K562 (cell line): ENCODE results near the gene ZNF668. TPM values are rescaled to one million over a fixed set of nuclear protein-coding genes. Genes with fewer than 3 reads are reported as not detected.
A peak's percentile ranks its signal among the peaks of the same experiment; 100 is the strongest.

Experiments
- ASH1L ChIP-seq: fragments of 450-650 bp; IDR thresholded peaks from 2 replicates; pipeline ENCODE4 v1.6.1; 2018; ENCODE audit warnings: borderline replicate concordance, mild to moderate bottlenecking, low read depth; ENCODE audit not compliant: partially characterized antibody
- ATF3 ChIP-seq, 2 experiments: fragments of 450-650 bp in 1 of 2; sonication (generic) in 1 of 2; formaldehyde crosslinking in 1 of 2; IDR thresholded peaks in 1 of 2; conservative IDR thresholded peaks in 1 of 2; 2 replicates each; pipeline versions ENCODE4 v1.6.1 to v1.8.1; 2016 to 2023; ENCODE audit warnings: mild to moderate bottlenecking in 2 of 2, moderate library complexity in 2 of 2, inconsistent platforms in 1 of 2, missing genetic modification reagents in 1 of 2
- BDP1 ChIP-seq: IDR thresholded peaks from 3 replicates; pipeline ENCODE4 v1.6.1; 2011; ENCODE audit not compliant: insufficient read length, insufficient read depth
- BMI1 ChIP-seq: fragments of 150-350 bp; IDR thresholded peaks from 2 replicates; pipeline ENCODE4 v1.6.1; 2014; ENCODE audit warnings: low read length
- FOXP1 ChIP-seq: sonication (generic); formaldehyde crosslinking; IDR thresholded peaks from 2 replicates; pipeline ENCODE4 v1.8.0; 2022; ENCODE audit warnings: mild to moderate bottlenecking, missing genetic modification reagents
- GATA2 ChIP-seq: sonication (generic); formaldehyde crosslinking; IDR thresholded peaks from 2 replicates; pipeline ENCODE4 v1.4.0; 2020; ENCODE audit warnings: mild to moderate bottlenecking, missing genetic modification reagents
- MCM7 ChIP-seq, 2 experiments: fragments of 450-650 bp; IDR thresholded peaks; 2 replicates each; pipeline ENCODE4 v1.6.1; 2016 to 2018
- SAFB ChIP-seq: fragments of 200-400 bp; formaldehyde crosslinking; IDR thresholded peaks from 2 replicates; pipeline ENCODE4 v1.6.1; 2017; ENCODE audit warnings: low read depth, low read length, borderline replicate concordance
- SNAPC5 ChIP-seq: fragments of 250-450 bp; sonication (Bioruptor Pico); IDR thresholded peaks from 2 replicates; pipeline ENCODE4 v1.8.0; 2021; ENCODE audit warnings: moderate library complexity, mild to moderate bottlenecking, inconsistent platforms
- ZNF324 ChIP-seq: fragments of 250-450 bp; sonication (Bioruptor Pico); IDR thresholded peaks from 2 replicates; pipeline ENCODE4 v1.4.0; 2020; ENCODE audit warnings: mild to moderate bottlenecking
- polyA plus RNA-seq, 8 experiments: library from polyadenylated mRNA; depleted of rRNA in 4 of 8; stranded (reverse) in 5 of 8; unstranded in 3 of 8; fragments of >200 nt; fragmentation: Nextera tagmentation in 2 of 8; fragmentation: Illumina TruSeq in 1 of 8; extraction: Ambion mirVana in 2 of 8; extraction: Trizol in 1 of 8; gene quantifications; 2 replicates each; pipeline versions ENCODE4 v1.2.1 to v1.2.3, GENCODE V29; 2011 to 2014; ENCODE audit warnings: inconsistent platforms in 1 of 8, missing spikeins in 1 of 8
- total RNA-seq, 7 experiments: library from RNA; depleted of rRNA in 6 of 7; stranded (reverse); fragments of >200 nt in 6 of 7; fragmentation: Illumina TruSeq in 2 of 7; extraction: Trizol in 2 of 7; gene quantifications; 2 replicates each; pipeline versions ENCODE4 v1.2.1 to v1.2.3, GENCODE V29; 2011 to 2021; ENCODE audit warnings: low replicate concordance in 1 of 7
- TF ChIP-seq, protein P1 (sequence below), 3 experiments: IDR thresholded peaks in 2 of 3; conservative IDR thresholded peaks in 1 of 3; 2 replicates each; pipeline ENCODE4 v1.5.1; 2011 to 2012; ENCODE audit warnings: low read length in 3 of 3, mild to moderate bottlenecking in 3 of 3, control low read depth in 2 of 3, improper control_type of control experiment in 1 of 3, inconsistent platforms in 1 of 3, low read depth in 1 of 3, mixed read lengths in 1 of 3, moderate library complexity in 1 of 3; ENCODE audit not compliant: insufficient read depth in 2 of 3
- TF ChIP-seq, protein P2 (sequence below): fragments of 200-600 bp; sonication (generic); IDR thresholded peaks from one replicate; pipeline ENCODE4 v1.6.1; 2012; ENCODE audit warnings: mild to moderate bottlenecking, low read depth, low read length, inconsistent platforms

ZNF668 gene
- total and polyA plus RNA-seq, 9 of the 15 experiments (the other 6 are each of a cell fraction or from before 2014, with no cell fraction given), result 0.04 to 15.3 (median 3.8) TPM; not detected in 1

DNA sequence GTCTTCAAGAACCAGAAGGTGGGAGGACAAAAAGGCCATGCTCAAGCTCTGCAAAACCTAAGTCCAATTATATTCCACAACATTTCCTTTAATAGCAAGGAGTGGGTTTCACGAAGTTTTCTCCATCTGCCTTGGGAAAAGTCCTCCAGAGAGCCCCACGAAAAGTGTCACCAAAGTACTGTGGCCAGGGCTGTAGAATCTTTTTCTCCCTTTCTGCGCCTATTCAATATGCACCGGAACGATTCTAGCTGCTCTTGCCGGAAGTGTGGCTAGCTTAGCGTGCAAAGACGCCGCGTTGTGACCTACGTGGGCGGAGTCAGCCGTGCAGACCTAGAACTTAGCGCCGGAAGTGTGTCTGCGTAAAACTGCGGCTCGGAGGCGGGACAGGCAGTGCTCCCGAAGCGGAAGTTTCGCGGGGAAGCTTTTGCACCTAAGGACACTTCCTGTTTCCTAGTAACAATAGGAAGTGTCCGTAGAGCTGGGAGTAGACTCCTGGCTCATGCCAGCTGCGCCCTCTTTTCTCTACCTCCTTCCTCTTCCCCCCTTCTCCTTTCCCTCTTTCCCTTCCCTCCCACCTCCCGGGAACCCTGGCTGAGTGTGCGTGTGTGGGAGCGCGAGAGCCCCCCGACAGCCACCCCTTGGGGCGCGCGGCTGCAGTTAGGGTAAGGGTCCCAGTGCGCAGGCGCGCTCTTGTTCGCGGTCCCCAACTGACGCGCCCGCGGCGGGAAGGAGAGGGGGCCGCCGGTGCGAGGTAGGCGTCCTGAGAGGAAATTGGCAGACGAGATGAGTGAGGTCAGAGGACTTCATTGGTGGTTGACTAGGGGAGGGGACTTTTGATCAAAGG, at the start of gene ZNF668, which contains the start of gene ZNF646 (continued):
- TF ChIP-seq, protein P1, sequence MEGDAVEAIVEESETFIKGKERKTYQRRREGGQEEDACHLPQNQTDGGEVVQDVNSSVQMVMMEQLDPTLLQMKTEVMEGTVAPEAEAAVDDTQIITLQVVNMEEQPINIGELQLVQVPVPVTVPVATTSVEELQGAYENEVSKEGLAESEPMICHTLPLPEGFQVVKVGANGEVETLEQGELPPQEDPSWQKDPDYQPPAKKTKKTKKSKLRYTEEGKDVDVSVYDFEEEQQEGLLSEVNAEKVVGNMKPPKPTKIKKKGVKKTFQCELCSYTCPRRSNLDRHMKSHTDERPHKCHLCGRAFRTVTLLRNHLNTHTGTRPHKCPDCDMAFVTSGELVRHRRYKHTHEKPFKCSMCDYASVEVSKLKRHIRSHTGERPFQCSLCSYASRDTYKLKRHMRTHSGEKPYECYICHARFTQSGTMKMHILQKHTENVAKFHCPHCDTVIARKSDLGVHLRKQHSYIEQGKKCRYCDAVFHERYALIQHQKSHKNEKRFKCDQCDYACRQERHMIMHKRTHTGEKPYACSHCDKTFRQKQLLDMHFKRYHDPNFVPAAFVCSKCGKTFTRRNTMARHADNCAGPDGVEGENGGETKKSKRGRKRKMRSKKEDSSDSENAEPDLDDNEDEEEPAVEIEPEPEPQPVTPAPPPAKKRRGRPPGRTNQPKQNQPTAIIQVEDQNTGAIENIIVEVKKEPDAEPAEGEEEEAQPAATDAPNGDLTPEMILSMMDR (IDR thresholded peaks at IDR 0.05 in 2 of 3, conservative IDR thresholded peaks at IDR 0.05 in 1 of 3; ENCODE audit: insufficient read depth in 2 of 3, low read depth in 1 of 3, low read length in 3 of 3), result no peak
- TF ChIP-seq MCM7 (IDR thresholded peaks at IDR 0.05) (no peak), SNAPC5 (CRISPR knock-in tag) (no peak), GATA2 (CRISPR knock-in tag) (no peak), BMI1 (no peak), ASH1L (peak; percentile 58), SAFB (no peak), FOXP1 (peak; percentile 54; the same call in 1 of the 2 replicates), BDP1 (no peak), ATF3 (IDR thresholded peaks at IDR 0.05) (no peak), ATF3 (CRISPR knock-in tag; conservative IDR thresholded peaks at IDR 0.05) (peak; percentile 66; the same call in 1 of the 2 replicates), ZNF324 (CRISPR knock-in tag) (no peak)
- TF ChIP-seq, protein P2, sequence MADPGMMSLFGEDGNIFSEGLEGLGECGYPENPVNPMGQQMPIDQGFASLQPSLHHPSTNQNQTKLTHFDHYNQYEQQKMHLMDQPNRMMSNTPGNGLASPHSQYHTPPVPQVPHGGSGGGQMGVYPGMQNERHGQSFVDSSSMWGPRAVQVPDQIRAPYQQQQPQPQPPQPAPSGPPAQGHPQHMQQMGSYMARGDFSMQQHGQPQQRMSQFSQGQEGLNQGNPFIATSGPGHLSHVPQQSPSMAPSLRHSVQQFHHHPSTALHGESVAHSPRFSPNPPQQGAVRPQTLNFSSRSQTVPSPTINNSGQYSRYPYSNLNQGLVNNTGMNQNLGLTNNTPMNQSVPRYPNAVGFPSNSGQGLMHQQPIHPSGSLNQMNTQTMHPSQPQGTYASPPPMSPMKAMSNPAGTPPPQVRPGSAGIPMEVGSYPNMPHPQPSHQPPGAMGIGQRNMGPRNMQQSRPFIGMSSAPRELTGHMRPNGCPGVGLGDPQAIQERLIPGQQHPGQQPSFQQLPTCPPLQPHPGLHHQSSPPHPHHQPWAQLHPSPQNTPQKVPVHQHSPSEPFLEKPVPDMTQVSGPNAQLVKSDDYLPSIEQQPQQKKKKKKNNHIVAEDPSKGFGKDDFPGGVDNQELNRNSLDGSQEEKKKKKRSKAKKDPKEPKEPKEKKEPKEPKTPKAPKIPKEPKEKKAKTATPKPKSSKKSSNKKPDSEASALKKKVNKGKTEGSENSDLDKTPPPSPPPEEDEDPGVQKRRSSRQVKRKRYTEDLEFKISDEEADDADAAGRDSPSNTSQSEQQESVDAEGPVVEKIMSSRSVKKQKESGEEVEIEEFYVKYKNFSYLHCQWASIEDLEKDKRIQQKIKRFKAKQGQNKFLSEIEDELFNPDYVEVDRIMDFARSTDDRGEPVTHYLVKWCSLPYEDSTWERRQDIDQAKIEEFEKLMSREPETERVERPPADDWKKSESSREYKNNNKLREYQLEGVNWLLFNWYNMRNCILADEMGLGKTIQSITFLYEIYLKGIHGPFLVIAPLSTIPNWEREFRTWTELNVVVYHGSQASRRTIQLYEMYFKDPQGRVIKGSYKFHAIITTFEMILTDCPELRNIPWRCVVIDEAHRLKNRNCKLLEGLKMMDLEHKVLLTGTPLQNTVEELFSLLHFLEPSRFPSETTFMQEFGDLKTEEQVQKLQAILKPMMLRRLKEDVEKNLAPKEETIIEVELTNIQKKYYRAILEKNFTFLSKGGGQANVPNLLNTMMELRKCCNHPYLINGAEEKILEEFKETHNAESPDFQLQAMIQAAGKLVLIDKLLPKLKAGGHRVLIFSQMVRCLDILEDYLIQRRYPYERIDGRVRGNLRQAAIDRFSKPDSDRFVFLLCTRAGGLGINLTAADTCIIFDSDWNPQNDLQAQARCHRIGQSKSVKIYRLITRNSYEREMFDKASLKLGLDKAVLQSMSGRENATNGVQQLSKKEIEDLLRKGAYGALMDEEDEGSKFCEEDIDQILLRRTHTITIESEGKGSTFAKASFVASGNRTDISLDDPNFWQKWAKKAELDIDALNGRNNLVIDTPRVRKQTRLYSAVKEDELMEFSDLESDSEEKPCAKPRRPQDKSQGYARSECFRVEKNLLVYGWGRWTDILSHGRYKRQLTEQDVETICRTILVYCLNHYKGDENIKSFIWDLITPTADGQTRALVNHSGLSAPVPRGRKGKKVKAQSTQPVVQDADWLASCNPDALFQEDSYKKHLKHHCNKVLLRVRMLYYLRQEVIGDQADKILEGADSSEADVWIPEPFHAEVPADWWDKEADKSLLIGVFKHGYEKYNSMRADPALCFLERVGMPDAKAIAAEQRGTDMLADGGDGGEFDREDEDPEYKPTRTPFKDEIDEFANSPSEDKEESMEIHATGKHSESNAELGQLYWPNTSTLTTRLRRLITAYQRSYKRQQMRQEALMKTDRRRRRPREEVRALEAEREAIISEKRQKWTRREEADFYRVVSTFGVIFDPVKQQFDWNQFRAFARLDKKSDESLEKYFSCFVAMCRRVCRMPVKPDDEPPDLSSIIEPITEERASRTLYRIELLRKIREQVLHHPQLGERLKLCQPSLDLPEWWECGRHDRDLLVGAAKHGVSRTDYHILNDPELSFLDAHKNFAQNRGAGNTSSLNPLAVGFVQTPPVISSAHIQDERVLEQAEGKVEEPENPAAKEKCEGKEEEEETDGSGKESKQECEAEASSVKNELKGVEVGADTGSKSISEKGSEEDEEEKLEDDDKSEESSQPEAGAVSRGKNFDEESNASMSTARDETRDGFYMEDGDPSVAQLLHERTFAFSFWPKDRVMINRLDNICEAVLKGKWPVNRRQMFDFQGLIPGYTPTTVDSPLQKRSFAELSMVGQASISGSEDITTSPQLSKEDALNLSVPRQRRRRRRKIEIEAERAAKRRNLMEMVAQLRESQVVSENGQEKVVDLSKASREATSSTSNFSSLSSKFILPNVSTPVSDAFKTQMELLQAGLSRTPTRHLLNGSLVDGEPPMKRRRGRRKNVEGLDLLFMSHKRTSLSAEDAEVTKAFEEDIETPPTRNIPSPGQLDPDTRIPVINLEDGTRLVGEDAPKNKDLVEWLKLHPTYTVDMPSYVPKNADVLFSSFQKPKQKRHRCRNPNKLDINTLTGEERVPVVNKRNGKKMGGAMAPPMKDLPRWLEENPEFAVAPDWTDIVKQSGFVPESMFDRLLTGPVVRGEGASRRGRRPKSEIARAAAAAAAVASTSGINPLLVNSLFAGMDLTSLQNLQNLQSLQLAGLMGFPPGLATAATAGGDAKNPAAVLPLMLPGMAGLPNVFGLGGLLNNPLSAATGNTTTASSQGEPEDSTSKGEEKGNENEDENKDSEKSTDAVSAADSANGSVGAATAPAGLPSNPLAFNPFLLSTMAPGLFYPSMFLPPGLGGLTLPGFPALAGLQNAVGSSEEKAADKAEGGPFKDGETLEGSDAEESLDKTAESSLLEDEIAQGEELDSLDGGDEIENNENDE, result no peak
